ENCODE measurements around the gene CAMTA1.
A peak's percentile ranks its signal among the peaks of the same experiment; 100 is the strongest.

CAMTA1 gene

GRCh38 chr1:7778133-7778628, 992.9 kb downstream of the CAMTA1 start:
- DNase-seq (ENCODE audit: low read depth): no peak
- H3K4me3 ChIP-seq (ENCODE audit: low read length): no peak overlapping the region
- TF ChIP-seq, protein P1, sequence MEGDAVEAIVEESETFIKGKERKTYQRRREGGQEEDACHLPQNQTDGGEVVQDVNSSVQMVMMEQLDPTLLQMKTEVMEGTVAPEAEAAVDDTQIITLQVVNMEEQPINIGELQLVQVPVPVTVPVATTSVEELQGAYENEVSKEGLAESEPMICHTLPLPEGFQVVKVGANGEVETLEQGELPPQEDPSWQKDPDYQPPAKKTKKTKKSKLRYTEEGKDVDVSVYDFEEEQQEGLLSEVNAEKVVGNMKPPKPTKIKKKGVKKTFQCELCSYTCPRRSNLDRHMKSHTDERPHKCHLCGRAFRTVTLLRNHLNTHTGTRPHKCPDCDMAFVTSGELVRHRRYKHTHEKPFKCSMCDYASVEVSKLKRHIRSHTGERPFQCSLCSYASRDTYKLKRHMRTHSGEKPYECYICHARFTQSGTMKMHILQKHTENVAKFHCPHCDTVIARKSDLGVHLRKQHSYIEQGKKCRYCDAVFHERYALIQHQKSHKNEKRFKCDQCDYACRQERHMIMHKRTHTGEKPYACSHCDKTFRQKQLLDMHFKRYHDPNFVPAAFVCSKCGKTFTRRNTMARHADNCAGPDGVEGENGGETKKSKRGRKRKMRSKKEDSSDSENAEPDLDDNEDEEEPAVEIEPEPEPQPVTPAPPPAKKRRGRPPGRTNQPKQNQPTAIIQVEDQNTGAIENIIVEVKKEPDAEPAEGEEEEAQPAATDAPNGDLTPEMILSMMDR (IDR thresholded peaks at IDR 0.05; ENCODE audit: insufficient read depth, low read depth, low read length, missing control alignments): no peak

DNA sequence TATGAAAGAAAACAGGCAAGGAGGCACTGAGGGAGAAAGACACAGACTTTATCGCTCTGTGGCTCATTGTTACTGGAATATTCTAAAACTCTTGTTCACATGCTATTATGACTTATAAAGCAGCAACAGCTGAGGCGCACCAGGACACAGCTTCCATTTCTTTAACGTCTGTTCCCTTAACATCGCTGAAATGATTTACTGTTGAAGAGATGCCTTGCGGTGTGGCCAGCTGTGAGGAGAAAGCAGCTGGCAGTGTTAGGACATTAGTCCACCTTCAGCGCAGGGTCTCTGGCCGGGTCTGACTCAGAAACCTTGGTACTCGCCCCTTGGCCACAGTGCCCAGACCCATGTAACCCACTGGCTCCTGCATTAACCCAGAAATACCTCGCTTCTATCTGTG, 995.7 kb downstream of the CAMTA1 start:
- DNase-seq (ENCODE audit: low read depth): no peak
- no peak overlapping the region for H3K4me3 ChIP-seq (ENCODE audit: low read length)

GRCh38 chr1:7781501-7781900, 996.2 kb downstream of the CAMTA1 start:
- no peak for DNase-seq (ENCODE audit: low read depth)
- no peak overlapping the region for H3K4me3 ChIP-seq (ENCODE audit: low read length)
- TF ChIP-seq, protein P1 (IDR thresholded peaks at IDR 0.05; ENCODE audit: insufficient read depth, low read depth, low read length, missing control alignments): no peak

More for the DNA sequence above, 995.7 kb downstream of the CAMTA1 start:
- TF ChIP-seq, protein P1 (IDR thresholded peaks at IDR 0.05; ENCODE audit: insufficient read depth, low read depth, low read length, missing control alignments): no peak

DNA sequence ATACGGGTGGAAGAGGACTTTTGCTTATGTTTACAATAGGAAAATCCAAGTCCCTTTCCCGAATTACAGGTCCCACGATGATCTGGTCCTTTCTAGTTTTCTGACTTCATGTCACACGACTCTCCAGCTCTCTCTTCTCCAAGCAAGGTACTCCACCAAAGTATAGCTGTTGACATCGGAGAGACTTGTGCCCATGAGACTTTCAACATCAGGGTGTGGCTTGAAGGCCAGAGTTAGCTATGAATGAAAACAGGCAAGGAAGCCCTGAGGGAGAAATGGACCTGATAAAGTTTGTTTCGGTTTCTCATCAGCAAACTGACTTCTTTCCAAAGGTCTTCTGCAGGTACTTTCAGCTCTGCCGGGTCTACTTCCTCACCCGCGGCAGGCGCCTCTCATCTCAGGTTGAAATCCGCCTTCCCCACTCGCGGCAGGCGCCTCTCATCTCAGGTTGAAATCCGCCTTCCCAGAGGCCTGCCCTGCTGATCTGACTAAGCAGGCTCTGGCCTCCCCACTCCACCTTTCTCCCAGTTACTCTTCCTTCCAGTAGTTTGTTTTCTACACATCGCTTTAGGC, 996.8 kb downstream of the CAMTA1 start:
- TF ChIP-seq, protein P1 (IDR thresholded peaks at IDR 0.05; ENCODE audit: insufficient read depth, low read depth, low read length, missing control alignments): no peak
- DNase-seq (ENCODE audit: low read depth): peak; percentile 14
- H3K4me3 ChIP-seq (ENCODE audit: low read length): no peak overlapping the region

GRCh38 chr1:7783178-7783711, 998.0 kb downstream of the CAMTA1 start:
- TF ChIP-seq, protein P1 (IDR thresholded peaks at IDR 0.05; ENCODE audit: insufficient read depth, low read depth, low read length, missing control alignments): no peak
- DNase-seq (ENCODE audit: low read depth): peak; percentile 25
- H3K4me3 ChIP-seq (ENCODE audit: low read length): peak overlapping the region; percentile 43

DNA sequence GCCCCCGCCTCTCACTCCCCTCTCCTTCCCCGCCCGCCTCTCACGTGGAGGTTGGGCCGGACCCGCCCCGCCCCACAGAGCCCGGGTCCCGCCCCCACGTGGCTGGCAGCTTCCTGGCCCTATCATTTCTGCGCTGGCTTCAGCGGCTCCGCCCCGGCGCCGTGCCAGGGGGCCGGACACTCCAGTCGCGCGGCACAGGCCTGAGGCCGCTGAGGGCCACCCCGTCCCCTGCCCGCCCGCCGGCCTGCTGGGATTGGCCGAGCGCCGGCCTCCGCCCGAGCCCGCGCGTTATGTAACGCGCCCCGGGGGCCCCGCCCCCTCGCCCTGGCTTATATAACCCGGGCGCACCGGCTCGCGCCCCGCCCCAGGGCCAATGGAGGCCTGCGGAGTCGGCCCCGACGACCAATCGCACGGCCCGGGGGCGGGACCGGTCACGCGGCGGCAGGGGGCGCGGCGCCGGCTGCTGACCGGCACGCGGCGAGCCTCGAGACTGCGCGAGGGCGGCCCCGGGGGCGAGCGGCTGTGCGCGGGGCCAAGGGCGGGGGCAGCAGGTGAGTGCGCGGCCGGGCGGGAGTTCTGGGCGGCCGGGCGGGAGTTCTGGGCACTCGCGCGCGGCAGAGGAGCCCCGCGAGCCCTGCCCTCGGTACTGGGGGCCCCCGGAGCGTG, 998.7 kb downstream of the CAMTA1 start, which contains the start of gene PER3:
TSS of gene PER3 (plus strand) at position 466 of the 666 bp plus-strand sequence. CDS start 587 bp downstream, outside the sequence.
- TF ChIP-seq, protein P1 (IDR thresholded peaks at IDR 0.05; ENCODE audit: insufficient read depth, low read depth, low read length, missing control alignments): no peak
- peak within 1 kb of the TSS; percentile 47 for H3K4me3 ChIP-seq (ENCODE audit: low read length)
- DNase-seq (ENCODE audit: low read depth): peak; percentile 98

Data from epithelial cell of esophagus (primary cell).